Measurements from ENCODE around the gene ABCA7.

Gene ABCA7

DNA sequence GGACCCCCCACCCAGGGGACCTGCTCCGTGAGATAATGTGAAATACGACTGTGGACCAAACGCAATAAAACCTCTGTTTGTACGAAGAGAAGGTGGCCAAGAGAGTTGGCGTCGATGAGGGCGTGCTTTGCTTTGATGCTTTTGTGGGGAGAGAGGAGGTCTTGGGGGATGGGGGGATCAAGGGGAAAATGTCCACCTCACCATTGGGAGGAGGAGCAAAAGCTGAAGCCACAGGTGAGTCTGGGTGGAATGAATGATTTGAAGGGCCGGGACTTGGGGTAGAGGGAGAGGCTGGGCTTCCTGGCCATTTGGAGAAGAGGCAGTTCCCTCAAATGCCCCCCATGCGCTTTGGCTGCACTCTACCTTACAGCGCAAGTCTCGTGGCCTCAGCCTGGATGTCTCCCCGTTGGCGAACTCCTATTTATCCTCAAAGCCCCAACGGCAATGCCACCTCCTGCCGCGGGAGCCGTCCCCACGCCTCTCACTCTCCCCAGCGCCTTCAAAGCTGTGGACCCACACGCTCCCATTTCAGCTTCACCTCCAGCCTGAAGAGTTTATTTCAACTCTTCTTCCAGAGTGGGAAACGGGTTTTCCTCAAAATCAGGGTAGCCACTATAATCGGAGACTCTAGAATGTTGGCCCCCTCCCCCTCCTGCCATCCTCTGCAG, 795 bp upstream of the ABCA7 start:
- Mint-ChIP-seq H3K36me3 (ENCODE audit: low read depth) (peaks cover 34% of the 10 kb centered on the region), H3K4me1 (peaks cover 24% of the 10 kb centered on the region), H3K27ac (peak overlapping the region; percentile 62), H3K27me3 (ENCODE audit: low read depth, poor library complexity) (peaks cover 3% of the 10 kb centered on the region), H3K9me3 (no peaks in the 10 kb centered on the region), H3K4me3 (peak overlapping the region; percentile 85)
- TF ChIP-seq, protein P1, sequence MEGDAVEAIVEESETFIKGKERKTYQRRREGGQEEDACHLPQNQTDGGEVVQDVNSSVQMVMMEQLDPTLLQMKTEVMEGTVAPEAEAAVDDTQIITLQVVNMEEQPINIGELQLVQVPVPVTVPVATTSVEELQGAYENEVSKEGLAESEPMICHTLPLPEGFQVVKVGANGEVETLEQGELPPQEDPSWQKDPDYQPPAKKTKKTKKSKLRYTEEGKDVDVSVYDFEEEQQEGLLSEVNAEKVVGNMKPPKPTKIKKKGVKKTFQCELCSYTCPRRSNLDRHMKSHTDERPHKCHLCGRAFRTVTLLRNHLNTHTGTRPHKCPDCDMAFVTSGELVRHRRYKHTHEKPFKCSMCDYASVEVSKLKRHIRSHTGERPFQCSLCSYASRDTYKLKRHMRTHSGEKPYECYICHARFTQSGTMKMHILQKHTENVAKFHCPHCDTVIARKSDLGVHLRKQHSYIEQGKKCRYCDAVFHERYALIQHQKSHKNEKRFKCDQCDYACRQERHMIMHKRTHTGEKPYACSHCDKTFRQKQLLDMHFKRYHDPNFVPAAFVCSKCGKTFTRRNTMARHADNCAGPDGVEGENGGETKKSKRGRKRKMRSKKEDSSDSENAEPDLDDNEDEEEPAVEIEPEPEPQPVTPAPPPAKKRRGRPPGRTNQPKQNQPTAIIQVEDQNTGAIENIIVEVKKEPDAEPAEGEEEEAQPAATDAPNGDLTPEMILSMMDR (IDR thresholded peaks at IDR 0.05), result no peak
- DNase-seq, result no peak

DNA sequence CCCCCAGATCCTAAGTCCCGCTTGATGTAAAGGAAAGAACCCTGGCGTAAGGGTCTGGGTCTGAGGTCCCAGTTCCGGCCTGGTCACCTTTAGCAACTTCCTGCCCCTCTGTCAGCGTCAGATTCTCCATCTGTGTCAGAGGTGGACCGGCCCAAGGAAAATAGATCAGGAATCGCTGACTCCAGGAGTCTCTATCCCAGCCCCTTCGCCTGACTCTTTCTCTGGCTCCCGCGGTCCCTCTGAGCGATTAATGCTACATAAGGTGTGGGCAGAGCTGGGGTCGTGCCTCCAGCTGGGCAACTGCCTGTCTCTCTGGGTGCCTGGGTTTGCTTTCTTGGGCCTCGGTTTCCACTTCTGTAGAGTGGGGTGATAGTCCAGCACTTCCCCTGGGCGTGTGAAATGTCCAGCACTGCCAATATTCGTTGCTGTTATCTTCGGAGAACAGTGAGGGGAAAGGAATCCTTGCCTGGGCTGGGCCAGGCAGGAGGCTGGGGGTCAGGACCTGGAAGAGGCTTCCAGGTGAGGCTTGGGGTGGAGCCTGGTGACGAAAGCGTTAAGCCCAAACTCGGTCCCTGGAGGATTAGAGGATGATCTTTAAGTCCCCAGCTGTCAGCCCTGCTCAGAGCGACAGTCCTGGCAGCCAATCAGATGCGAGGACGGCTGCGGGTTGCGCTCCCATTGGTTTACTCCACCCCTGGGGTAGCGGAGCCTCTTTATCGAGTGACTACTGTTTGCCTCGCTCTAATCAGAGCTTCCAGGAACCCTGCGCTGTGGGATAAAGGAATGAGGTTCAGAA, 767 bp downstream of the ABCA7 start:
- peak; percentile 86 for DNase-seq
- H3K4me3 Mint-ChIP-seq, result peak overlapping the region; percentile 85
- H3K9me3 Mint-ChIP-seq, result no peaks in the 10 kb centered on the region
- H3K4me1 Mint-ChIP-seq, result peaks cover 29% of the 10 kb centered on the region
- peaks cover 29% of the 10 kb centered on the region for H3K36me3 Mint-ChIP-seq (ENCODE audit: low read depth)
- peak overlapping the region; percentile 48 for H3K27ac Mint-ChIP-seq
- H3K27me3 Mint-ChIP-seq (ENCODE audit: low read depth, poor library complexity), result peaks cover 3% of the 10 kb centered on the region
- TF ChIP-seq, protein P1 (IDR thresholded peaks at IDR 0.05), result no peak

DNA sequence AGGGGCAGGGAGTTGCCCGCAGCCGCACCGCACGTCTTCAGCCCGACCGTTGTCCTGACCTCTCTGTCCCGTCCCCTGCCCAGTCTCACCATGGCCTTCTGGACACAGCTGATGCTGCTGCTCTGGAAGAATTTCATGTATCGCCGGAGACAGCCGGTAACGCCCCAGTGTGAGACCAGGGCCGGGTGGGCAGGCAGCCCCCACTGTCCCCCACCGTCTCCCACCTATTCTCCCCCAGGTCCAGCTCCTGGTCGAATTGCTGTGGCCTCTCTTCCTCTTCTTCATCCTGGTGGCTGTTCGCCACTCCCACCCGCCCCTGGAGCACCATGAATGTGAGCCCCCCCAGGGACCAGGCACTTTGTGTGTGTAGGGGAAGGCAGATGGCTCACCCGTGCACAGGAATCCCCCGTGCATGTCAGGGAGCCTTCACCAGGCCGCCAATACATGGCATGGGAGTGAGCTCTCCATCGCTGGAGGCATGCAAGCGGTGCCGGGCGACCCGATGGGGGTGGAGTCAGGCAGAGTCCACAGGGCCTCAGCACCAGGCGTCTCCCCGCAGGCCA, 1.4 kb downstream of the ABCA7 start:
- Mint-ChIP-seq H3K27ac (no peak overlapping the region), H3K36me3 (ENCODE audit: low read depth) (peaks cover 22% of the 10 kb centered on the region), H3K4me1 (peaks cover 29% of the 10 kb centered on the region), H3K4me3 (peak overlapping the region; percentile 85), H3K9me3 (no peaks in the 10 kb centered on the region), H3K27me3 (ENCODE audit: low read depth, poor library complexity) (peaks cover 3% of the 10 kb centered on the region)
- TF ChIP-seq, protein P1 (IDR thresholded peaks at IDR 0.05), result no peak
- no peak for DNase-seq

DNA sequence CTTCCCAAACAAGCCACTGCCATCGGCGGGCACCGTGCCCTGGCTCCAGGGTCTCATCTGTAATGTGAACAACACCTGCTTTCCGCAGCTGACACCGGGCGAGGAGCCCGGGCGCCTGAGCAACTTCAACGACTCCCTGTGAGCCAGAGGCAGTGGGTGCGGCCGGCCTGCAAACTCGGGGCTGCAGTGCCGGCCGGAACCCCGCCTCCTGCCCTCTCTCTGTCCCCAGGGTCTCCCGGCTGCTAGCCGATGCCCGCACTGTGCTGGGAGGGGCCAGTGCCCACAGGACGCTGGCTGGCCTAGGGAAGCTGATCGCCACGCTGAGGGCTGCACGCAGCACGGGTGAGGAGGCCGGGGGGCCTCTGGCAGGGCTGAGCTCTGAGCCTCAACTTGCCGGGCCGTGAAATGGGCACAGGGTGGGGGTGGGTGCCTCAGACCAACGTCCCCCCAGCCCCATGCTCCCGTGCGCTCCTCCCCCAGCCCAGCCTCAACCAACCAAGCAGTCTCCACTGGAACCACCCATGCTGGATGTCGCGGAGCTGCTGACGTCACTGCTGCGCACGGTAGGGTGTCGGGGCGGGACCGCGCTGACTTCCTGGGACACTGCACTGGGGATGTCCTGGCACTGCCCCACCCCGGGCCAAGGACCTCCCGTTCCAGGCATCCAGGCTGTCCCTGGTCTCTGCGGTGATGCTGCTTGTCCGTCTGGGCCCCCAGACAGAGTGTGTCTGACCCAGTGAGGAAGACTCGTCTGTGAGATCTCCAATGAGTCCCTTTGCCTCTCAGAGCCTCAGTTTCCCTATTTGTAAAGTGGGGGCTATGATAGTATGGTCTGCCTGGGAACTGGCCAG, 2.2 kb downstream of the ABCA7 start:
- no peak overlapping the region for H3K4me3 Mint-ChIP-seq
- peaks cover 3% of the 10 kb centered on the region for H3K27me3 Mint-ChIP-seq (ENCODE audit: low read depth, poor library complexity)
- H3K36me3 Mint-ChIP-seq (ENCODE audit: low read depth), result peaks cover 18% of the 10 kb centered on the region
- no peaks in the 10 kb centered on the region for H3K9me3 Mint-ChIP-seq
- DNase-seq, result no peak
- no peak overlapping the region for H3K27ac Mint-ChIP-seq
- H3K4me1 Mint-ChIP-seq, result peaks cover 29% of the 10 kb centered on the region
- TF ChIP-seq, protein P1 (IDR thresholded peaks at IDR 0.05), result no peak

DNA sequence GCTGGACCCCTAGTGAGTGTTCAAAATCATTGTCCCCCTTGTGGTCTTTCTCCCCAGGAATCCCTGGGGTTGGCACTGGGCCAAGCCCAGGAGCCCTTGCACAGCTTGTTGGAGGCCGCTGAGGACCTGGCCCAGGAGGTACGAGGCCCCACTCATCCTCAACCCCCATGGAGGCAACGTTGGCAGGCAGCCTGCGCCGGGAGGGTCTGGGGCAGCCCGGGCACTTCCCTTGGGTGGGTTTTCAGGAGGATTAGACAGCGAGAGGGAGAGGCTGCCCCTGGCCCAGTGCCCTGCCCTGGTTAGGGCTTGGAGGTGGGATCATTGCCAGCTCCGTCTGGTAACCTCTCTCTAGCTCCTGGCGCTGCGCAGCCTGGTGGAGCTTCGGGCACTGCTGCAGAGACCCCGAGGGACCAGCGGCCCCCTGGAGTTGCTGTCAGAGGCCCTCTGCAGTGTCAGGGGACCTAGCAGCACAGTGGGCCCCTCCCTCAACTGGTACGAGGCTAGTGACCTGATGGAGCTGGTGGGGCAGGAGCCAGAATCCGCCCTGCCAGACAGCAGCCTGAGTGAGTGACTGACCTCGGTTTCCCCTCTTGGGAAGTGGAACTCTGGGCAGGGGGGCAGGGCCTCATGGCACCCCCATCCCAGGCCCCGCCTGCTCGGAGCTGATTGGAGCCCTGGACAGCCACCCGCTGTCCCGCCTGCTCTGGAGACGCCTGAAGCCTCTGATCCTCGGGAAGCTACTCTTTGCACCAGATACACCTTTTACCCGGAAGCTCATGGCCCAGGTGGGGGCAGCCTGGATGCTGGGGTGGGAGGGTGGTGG, 3.0 kb downstream of the ABCA7 start:
- DNase-seq, result no peak
- H3K4me3 Mint-ChIP-seq, result no peak overlapping the region
- peaks cover 3% of the 10 kb centered on the region for H3K27me3 Mint-ChIP-seq (ENCODE audit: low read depth, poor library complexity)
- H3K27ac Mint-ChIP-seq, result no peak overlapping the region
- H3K36me3 Mint-ChIP-seq (ENCODE audit: low read depth), result peaks cover 11% of the 10 kb centered on the region
- peaks cover 29% of the 10 kb centered on the region for H3K4me1 Mint-ChIP-seq
- no peaks in the 10 kb centered on the region for H3K9me3 Mint-ChIP-seq
- TF ChIP-seq, protein P1 (IDR thresholded peaks at IDR 0.05), result no peak
